GM18870 (cell line): Measurements from ENCODE around the gene SCN2A.
"Not testable (repeated sequence)": the region's sequence is repeated elsewhere in the genome, so short reads cannot be mapped to it uniquely, and the experiment has no call there.

Experiments used
- ATAC-seq: cut with Tn5 transposase; IDR thresholded peaks from one replicate; pipeline ENCODE4 v1.9.1; 2021; ENCODE audit warnings: moderate library complexity; ENCODE audit not compliant: unreplicated experiment

The SCN2A gene

GRCh38 chr2:165312999-165313398, 73.8 kb downstream of the SCN2A start:
- ATAC-seq = no peak

GRCh38 chr2:165313509-165313908, 74.3 kb downstream of the SCN2A start:
- no peak for ATAC-seq

GRCh38 chr2:165328272-165328671, 89.1 kb downstream of the SCN2A start:
- no peak for ATAC-seq

- ATAC-seq = not testable (repeated sequence)
Observed at GRCh38 chr2:165344276-165344675, 105.1 kb downstream of the SCN2A start.

- no peak for ATAC-seq
Observed at GRCh38 chr2:165348441-165348840, 109.2 kb downstream of the SCN2A start.

GRCh38 chr2:165349181-165349580, 110.0 kb downstream of the SCN2A start:
- no peak for ATAC-seq

- ATAC-seq = peak; percentile 99
Observed at GRCh38 chr2:165357758-165358157, 118.5 kb downstream of the SCN2A start.

- ATAC-seq = no peak
Observed at GRCh38 chr2:165361514-165361913, 122.3 kb downstream of the SCN2A start.

- no peak for ATAC-seq
Observed at GRCh38 chr2:165369131-165369897, 130.1 kb downstream of the SCN2A start.

GRCh38 chr2:165369898-165370296, 130.7 kb downstream of the SCN2A start:
- no peak for ATAC-seq

GRCh38 chr2:165371356-165371755, 132.1 kb downstream of the SCN2A start:
- ATAC-seq = no peak

GRCh38 chr2:165373278-165374010, 134.2 kb downstream of the SCN2A start:
- no peak for ATAC-seq

- ATAC-seq = no peak
Observed at GRCh38 chr2:165376571-165376975, 137.4 kb downstream of the SCN2A start.

GRCh38 chr2:165382362-165382761, 143.1 kb downstream of the SCN2A start:
- no peak for ATAC-seq

- ATAC-seq = no peak
Observed at GRCh38 chr2:165390875-165391274, 151.7 kb downstream of the SCN2A start.

- no peak for ATAC-seq
Observed at GRCh38 chr2:165391791-165392190, 152.6 kb downstream of the SCN2A start.

GRCh38 chr2:165398603-165399002, 159.4 kb downstream of the SCN2A start:
- ATAC-seq = not testable (repeated sequence)

GRCh38 chr2:165401285-165401852, 162.2 kb downstream of the SCN2A start:
- peak; percentile 46 for ATAC-seq

- no peak for ATAC-seq
Observed at GRCh38 chr2:165402162-165402561, 162.9 kb downstream of the SCN2A start.

- no peak for ATAC-seq
Observed at GRCh38 chr2:165406173-165406572, 167.0 kb downstream of the SCN2A start.

- no peak for ATAC-seq
Observed at GRCh38 chr2:165407466-165407865, 168.3 kb downstream of the SCN2A start.

GRCh38 chr2:165408186-165408585, 169.0 kb downstream of the SCN2A start:
- no peak for ATAC-seq
